GM21381 (cell line): ENCODE data around the gene EPB41L4A.
"Not testable (repeated sequence)": the region's sequence is repeated elsewhere in the genome, so short reads cannot be mapped to it uniquely, and the experiment has no call there.

ENCODE experiments used
- ATAC-seq: cut with Tn5 transposase; IDR thresholded peaks from one replicate; pipeline ENCODE4 v1.9.1; 2021; ENCODE audit warnings: mild to moderate bottlenecking, moderate library complexity; ENCODE audit not compliant: unreplicated experiment

EPB41L4A gene

DNA sequence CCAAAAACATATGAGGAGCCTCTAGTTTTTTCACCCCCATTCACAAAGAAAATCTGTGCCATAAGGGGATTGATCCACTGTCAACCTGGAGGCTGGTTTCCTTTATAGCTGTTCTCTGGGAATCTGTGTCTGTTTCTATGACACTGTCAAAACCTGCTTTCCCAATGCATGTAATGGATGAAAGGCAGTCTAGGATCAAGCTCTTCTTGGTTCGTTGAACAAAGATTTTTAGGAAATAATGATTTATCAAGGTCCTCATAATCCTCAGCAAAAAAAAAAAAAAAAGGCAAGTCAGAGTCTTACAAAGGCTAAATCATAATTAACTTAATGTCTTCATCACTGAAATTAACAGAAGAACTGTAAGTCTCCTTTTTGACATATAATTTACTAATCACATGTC, 16.0 kb downstream of the EPB41L4A start:
- no peak for ATAC-seq

DNA sequence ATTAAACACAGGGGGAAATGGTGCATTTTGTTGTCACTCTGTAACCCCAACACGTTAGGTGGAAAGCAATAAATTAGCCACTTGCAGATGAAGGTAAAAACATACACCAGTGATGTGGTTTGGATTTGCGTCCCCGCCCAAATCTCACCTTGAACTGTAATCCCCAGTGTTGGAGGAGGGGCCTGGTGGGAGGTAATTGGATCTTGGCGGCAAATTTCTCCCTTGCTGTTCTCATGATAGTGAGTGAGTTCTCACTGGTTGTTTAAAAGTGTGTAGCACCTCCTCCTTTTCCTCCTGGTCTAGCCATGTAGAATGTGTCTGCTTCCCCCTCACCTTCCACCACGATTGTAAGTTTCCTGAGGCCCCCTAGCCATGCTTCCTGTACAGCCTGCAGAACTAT, 17.2 kb downstream of the EPB41L4A start:
- no peak for ATAC-seq

DNA sequence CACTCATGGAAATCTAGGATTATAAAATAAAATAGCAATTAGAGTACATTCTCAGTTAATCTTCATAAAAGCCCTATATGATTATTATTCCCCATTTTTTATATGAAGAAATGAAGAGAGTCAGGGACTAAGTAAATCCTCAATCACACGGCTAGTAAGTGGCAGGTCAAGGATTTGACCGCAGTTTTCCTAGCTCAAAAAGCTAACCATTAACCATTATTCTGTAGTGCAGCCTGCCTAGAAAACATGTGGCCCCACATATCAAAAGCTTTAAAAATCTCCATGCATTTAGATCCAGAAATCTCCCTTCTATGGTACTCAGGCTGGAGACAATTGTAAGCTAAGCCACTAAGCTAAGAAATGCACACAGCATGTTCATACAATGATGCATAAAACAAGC, 21.4 kb downstream of the EPB41L4A start:
- no peak for ATAC-seq

DNA sequence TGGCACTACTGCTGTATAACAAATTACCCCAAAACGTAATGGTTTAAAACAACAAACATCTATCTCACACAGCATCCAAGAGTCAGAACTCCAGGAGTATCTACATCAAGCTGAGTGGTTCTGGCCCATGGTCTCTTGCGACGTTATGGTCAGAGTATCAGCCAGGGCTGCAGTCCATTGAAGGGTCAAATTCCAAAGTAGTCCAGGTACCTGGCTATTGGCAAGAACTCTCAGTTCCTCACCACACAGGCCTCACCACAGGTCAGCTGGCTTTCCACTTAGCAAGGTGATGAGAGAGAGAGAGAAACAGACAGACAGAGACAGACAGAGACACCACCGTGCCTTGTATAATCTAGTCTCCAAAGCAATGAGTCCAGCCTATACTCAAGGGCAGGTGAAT, 22.6 kb downstream of the EPB41L4A start:
- no peak for ATAC-seq

DNA sequence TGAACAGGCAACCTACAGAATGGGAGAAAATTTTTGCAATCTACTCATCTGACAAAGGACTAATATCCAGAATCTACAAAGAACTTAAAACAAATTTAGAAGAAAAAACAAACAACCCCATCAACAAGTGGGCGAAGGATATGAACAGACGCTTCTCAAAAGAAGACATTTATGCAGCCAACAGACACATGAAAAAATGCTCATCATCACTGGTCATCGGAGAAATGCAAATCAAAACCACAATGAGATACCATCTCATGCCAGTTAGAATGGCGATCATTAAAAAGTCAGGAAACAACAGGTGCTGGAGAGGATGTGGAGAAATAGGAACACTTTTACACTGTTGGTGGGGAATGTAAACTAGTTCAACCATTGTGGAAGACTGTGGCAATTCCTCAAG, 23.8 kb downstream of the EPB41L4A start:
- not testable (repeated sequence) for ATAC-seq

DNA sequence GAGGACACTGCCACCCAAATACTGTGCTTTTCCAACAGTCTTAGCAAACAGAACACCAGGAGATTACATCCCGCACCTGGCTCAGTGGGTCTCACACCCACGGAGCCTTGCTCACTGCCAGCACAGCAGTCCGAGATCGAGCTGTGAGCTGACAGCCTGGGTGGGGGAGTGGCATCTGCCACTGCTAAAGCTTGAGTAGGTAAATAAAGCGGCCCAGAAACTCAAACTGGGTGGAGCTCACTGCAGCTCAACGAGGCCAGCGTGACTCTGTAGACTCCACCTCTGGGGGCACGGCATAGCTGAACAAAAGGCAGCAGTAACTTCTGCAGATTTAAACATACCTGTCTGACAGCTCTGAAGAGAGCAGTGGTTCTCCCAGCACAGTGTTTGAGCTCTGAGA, 28.8 kb downstream of the EPB41L4A start:
- no peak for ATAC-seq

DNA sequence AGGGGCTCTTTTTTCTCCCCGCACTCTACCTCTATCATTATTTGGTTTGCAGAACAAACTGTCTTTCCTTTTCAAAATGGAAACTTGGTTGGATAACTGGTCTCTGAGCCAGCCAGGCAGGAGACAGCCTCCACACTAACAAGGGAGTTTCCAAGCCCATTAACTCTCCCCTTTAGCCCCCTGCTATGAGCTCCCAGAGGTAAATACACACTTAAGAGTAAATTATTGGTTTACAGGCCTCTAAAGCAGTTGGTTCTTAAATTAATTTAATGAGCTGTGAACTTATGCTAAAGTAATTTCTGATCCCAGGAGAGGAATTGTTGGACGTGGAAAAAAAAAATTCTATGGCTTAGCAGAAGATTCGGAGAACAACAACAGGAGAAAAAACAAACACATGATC, 30.3 kb downstream of the EPB41L4A start:
- no peak for ATAC-seq

DNA sequence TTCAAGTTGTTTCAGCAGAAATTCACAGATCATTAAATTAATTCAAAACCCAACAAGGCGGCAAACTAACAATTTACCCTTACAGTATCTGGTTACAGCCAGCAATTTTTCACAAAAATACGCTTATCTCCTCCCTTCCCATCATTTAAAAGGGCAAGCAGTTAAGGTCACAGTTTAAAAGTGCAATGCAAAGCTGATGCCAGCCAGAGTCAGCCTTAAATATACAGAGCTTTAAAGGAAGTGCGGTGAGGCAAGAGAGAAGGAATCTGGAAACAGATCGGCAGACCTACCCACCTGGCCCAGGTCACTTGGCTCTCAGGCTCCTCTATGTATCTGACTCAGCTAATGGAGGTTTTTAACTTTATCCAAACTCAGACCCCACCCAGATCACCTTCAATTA, 31.0 kb downstream of the EPB41L4A start:
- no peak for ATAC-seq

DNA sequence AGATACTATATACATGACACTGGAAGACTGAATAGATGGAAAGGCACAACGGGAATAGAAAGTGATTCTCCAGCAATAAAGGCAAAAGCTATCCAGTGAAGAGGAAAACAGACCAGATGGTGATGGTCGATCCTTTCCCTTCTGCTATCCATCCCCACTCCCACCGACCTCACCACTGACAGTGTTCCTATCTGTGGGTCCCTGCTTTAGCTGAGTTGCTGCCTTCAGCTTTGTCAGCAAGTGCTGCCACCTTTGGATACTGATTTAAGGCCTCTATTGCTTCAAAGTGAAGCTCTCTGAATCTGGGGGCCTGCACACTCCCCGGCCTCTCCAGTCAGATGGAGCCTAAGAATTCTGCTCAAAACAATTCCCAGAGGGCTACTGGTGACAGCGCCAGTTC, 32.3 kb downstream of the EPB41L4A start:
- ATAC-seq = no peak

DNA sequence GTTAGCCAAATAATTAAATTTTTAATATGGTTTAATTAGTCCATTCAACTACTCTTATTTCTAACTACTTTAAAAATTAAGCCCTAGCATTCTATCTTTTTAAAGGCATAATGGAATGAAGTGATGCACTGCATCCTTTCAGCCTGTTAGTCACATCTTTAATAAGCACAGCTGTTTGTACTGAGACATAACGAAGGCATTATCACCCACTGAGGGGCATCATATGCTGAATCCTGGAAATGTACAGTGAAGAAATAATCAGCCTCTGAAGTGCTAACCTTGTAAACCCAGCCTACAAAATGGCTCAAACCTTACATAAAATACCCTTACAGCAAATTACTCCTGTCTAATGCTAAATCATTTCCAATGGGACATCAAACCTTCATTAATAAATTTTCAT, 33.1 kb downstream of the EPB41L4A start:
- ATAC-seq = no peak

DNA sequence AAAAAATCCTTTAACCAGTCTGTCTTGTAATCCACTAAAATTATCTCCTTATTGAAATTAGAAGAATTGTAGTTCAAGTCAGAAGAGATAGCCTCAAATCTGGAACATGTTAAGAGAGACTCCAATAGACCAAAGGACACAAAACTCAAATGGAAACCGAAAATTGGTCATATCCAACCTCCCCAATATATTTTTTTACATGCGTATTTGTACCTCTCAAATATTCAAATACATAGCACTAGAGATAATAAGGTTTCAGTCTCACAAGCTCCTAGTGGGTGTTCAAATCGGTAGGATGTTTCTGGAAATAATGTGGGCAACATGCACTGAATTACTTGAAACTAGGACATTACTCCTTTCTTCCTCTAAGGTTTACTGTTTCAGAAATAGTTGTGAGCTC, 33.5 kb downstream of the EPB41L4A start:
- ATAC-seq = no peak

DNA sequence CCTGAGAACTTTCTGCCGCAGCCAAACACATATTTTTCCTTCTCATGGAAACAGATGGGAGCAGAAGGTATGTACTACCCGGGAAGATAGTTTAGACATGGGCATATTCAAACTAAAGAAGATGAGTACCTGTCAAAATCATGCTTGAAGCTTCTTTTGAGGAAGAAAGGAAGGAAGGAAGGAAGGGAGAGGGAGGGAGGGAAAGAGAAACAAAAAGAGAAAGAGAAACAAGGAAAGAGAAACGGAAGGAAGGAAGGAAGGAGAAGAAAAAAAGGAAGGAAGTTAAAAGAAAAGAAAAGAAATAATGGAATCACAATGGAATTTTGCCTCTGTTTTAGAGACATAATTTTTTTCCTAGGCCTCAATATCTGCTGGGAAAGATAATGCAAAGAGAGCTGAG, 34.6 kb downstream of the EPB41L4A start:
- no peak for ATAC-seq

DNA sequence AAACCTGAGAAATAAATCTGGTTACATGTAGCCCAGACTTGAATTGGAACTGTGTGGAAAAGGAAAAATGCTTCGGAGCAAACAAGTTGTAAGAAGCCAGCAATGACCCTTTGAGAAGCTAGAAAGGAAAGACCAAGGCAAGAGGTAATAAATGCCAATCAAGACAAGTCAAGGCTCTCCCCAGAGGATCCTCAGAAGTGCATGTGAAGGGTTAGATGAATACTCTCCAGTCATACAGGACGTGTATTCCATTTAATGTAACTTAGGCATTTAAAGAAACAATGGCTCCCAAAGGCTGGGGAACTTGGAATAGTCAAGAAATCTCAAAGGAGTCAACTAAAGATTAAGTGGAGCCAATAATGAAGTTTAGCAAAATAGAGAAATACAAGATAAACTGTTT, 36.2 kb downstream of the EPB41L4A start:
- ATAC-seq = no peak

DNA sequence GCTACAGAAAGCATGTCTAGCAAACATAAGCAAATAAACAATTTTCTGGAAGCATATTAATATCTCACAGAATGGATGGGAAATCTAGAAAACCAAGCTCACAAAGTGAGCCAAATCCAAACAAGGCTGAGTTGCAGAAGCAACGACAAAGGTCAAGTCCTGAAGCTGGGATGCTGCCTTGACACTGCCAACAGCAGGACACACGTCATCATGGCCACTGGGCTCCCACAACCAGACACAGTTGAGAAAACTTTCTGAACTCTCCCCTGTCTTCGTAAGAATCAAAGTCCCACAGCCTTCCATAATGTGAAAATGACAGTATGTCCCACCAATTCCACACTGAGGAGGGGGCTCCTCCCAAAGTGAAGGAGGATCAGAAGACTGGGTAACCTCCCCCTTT, 37.6 kb downstream of the EPB41L4A start:
- ATAC-seq = no peak

DNA sequence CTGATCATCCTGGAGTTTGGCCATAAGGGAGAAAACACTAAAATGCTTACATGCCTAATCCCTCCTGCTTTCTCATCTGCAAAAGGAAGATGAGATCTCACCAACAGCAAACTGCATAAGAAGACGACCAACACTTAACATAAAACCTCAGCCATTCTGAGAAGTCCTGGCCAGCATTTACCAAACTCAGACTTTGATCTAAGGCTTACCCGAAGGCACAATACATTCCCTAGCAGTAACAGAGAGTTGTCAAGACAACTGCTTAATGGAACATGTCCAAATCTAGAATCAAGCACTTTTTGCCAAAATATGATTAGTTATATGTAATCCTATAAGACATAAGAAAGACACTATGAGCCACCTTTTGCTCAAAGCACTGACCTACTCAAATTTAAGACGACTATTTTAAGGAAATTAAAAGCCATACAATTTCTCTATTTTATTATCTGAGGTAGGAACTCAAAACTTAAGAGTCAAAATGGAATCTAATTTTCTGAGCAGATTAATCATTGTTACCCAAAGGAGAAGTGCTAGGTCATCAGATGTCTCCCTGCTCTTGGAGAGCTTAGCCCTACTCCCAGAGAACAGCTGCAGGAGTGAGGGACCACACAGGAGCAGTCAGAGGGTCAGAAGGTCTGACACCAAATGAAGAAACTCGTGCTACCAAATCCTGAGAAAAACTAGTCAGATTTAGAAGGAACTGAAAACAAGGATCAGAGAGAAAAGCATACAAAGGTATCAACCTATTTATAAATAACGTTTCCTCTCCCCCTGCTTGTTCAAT, 39.3 kb downstream of the EPB41L4A start:
- ATAC-seq = no peak

DNA sequence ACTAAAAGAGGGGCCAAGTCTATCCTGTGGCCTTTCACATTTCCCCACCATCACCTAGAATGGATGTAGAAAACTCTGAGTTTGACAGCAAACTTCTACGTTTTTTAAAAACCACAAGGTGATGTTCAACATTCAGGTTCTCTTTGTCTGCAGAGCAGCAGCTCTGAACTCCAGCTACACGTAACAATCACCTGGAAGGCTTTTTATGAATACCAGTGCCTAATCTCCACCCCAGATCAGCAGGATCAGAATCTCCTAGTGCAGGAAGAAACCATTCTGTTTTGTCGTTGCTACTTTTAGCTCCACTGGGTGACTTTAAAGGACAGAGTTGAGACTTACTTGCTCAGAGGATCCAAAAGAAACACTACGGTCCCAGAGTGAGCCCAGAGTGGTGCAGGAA, 44.3 kb downstream of the EPB41L4A start:
- ATAC-seq = no peak

DNA sequence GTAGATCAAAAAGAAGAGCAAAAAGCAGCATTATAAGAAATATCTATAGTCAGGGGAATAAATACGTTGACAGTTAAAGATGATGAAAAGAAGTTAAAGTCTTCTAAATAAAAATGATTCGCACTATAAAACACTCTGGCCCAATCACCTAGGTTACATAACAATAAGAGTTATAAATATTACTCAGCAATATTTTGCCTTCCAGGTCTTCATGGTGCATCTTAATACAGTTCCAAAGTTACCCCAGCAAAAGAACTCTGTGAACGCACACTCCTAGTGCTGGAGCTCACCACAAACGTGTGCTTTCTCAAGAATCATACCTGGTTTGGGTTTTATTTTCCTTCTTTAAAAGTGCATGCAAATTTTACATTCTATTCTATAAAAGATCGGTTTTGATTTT, 44.7 kb downstream of the EPB41L4A start:
- ATAC-seq = no peak

DNA sequence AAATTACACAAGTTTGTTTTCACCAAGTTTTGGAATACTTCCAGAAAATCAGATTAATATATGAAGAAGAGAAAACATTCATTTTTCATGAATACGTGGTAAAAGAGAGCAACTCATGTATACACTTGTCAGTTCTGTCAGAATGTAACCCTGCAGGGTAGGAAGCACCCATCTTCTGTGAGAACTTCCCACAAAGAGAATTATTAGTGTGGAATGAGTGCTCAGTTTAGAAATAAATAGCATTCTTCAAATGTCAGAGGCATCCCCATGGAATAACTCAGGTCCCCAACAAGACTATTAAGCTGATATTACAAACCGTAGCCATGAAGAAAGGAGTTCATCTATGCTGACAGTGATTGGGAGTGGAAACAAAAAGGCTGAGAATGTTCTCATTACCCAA, 45.2 kb downstream of the EPB41L4A start:
- ATAC-seq = no peak

DNA sequence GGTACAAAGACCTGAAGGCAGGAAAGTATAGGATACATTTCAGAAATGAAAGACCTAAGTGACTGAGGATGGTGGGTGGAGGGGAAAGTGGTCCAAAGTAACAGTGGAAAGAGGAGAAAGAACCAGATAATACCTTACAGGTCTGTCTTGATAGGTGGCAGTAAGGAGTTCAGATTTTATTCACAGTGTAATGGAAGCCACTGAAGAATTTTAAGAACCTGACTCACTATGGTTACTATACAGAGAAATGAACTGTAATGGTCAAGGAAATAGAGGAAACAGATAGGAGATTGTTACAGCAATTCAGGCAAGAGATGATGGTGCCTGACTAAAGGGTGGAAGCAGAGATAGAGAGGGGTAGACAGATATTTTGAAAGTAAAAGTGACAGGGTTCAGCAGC, 46.5 kb downstream of the EPB41L4A start:
- no peak for ATAC-seq

DNA sequence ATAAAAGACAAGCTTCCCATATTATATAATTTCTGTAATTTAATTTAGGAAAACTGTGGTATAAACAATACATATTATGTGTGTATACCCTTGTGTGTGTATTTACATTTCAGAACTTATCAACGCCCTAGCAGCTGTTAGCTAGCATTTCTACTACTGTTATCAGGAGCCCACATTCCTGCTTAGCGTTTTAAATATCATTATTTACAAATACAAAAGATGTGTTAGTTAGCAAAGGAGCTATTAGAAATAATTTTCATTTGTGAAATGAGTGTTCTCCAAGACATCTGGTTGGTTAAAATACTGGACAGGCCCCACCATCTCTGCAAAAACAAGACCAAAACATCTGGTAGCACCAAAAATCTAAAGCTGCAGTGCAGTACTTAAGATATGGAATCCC, 48.0 kb downstream of the EPB41L4A start:
- ATAC-seq = no peak

DNA sequence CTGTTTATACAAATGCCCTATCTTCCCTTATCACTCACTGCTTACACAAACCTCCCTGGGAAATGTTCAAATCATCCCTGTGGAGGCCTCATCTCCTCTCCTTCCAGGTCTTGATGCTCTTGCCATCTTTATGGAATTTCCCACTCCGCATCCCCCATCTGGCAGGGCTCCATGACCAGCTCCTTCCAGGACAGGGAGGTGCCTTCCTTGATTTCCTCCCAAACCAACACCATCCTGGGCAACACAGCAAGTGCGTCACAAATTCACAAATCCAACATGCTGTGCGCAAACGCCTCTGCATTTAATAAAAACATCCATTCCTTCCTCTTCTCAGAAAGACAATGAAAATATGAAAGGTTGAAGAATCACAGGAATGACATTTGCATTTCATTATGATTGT, 51.7 kb downstream of the EPB41L4A start:
- ATAC-seq = no peak

DNA sequence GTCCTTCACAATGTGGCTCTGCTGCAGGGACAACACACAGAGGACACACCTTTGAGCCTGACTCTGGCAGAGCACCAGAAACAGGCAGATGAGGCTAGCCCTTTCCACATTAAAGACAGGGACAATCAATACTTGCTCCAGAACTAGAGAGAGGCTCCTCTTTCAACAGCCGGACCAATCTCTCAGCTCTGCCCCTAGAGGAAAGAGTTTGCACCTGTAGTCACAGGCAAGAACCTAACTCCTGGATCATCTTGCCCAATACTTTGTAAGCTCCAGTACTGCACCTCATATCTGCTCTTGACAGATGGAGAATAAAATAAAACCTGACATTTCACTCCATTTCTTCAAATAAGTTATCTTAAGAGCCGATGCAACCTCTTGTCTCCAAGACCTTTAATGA, 52.1 kb downstream of the EPB41L4A start:
- no peak for ATAC-seq

DNA sequence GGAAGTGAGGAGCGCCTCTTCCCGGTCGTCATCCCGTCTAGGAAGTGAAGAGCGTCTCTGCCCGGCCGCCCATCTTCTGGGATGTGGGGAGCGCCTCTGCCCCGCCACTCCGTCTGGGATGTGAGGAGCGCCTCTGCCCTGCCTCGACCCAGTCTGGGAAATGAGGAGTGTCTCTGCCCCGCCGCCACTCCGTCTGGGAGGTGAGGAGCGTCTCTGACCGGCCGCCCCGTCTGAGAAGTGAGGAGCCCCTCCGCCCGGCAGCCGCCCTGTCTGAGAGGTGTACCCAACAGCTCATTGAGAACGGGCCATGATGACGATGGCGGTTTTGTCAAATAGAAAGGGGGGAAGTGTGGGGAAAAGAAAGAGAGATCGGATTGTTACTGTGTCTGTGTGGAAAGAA, 58.3 kb downstream of the EPB41L4A start:
- not testable (repeated sequence) for ATAC-seq
